HG02678 (cell line): ENCODE results near the gene SH2D7.

ENCODE experiments used
- ATAC-seq: cut with Tn5 transposase; IDR thresholded peaks from one replicate; pipeline ENCODE4 v1.9.1; 2021; ENCODE audit warnings: mild to moderate bottlenecking, moderate library complexity; ENCODE audit not compliant: unreplicated experiment

SH2D7 gene

GRCh38 chr15:78059110-78059839 lies 33.1 kb upstream of the SH2D7 start:
- no peak for ATAC-seq

GRCh38 chr15:78060232-78060631 lies 32.1 kb upstream of the SH2D7 start:
- ATAC-seq = no peak

- peak; percentile 42 for ATAC-seq
Measured at GRCh38 chr15:78061963-78062427, 30.4 kb upstream of the SH2D7 start.

- ATAC-seq = no peak
Measured at GRCh38 chr15:78063217-78063616, 29.1 kb upstream of the SH2D7 start.

- no peak for ATAC-seq
Measured at GRCh38 chr15:78063970-78064385, 28.4 kb upstream of the SH2D7 start.

- no peak for ATAC-seq
Measured at GRCh38 chr15:78064544-78064943, 27.8 kb upstream of the SH2D7 start.

- ATAC-seq = no peak
Measured at GRCh38 chr15:78065284-78065872, 27.0 kb upstream of the SH2D7 start.

- peak; percentile 66 for ATAC-seq
Measured at GRCh38 chr15:78065973-78066946, 26.1 kb upstream of the SH2D7 start.

- no peak for ATAC-seq
Measured at GRCh38 chr15:78067328-78068228, 24.8 kb upstream of the SH2D7 start.

- ATAC-seq = no peak
Measured at GRCh38 chr15:78069052-78069414, 23.3 kb upstream of the SH2D7 start.

GRCh38 chr15:78069462-78070029 lies 22.8 kb upstream of the SH2D7 start:
- ATAC-seq = no peak

- no peak for ATAC-seq
Measured at GRCh38 chr15:78070049-78070700, 22.2 kb upstream of the SH2D7 start.

- no peak for ATAC-seq
Measured at GRCh38 chr15:78071383-78071782, 21.0 kb upstream of the SH2D7 start.

GRCh38 chr15:78072080-78072892 lies 20.1 kb upstream of the SH2D7 start:
- ATAC-seq = no peak

GRCh38 chr15:78073046-78073787 lies 19.1 kb upstream of the SH2D7 start:
- no peak for ATAC-seq

- ATAC-seq = no peak
Measured at GRCh38 chr15:78075490-78076230, 16.7 kb upstream of the SH2D7 start.
